ENCODE data around the gene P2RY8.
"Not testable (repeated sequence)": the region's sequence is repeated elsewhere in the genome, so short reads cannot be mapped to it uniquely, and the experiment has no call there.

Gene P2RY8

DNA sequence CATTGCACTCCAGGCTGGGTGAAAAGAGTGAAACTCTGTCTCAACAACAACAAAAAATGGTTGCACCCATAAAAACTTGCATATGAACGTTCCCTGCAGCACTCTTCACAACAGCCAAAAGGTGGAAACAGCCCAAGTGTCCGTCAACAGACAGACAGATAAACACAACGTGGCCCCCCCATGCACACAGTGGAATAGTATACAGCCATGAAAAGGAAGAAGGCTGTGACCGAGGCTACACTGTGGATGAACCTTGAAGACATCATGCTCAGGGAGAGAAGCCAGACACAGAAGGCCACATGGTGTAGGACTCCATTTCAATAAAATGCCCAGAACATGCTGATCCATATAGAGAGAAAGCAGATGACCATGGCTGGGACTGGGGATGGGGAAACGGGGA, 50.8 kb downstream of the P2RY8 start:
- DNase-seq (ENCODE audit: low spot score), result no peak

DNA sequence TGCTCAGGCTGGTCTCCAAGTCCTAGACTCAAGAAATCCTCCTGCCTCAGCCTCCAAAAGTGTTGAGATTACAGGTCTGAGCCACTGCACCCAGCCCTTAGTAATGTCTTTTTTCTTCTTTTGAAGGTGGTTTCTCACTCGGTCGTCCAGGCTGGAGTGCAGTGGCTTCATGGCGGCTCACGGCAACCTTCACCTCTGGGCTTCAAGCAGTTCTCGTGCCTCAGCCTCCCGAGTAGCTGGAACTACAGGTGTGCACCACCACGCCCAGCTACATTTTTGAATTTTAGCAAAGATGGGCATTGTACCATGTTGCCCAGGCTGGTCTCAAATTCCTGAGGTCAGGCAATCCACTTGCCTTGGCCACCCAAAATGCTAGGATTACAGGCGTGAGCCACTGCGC, 52.0 kb downstream of the P2RY8 start:
- no peak for DNase-seq (ENCODE audit: low spot score)

DNA sequence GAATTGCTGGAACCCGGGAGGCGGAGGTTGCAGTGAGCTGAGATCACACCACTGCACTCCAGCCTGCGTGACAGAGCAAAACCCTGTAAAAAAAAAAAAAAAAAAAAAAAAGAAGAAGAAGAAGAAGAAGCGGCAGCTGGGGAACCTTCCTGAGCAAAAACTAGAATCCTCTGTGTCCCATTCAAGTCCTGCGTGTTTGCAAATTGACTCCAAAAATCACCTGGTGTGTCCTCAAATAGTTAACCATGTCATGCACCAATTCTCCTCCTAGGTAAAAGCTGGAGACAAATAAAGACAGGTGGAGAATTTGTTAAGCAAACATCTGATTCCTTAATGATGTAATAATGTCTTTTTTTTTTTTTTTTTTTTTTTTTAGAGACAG, 52.4 kb downstream of the P2RY8 start:
- DNase-seq (ENCODE audit: low spot score), result no peak

DNA sequence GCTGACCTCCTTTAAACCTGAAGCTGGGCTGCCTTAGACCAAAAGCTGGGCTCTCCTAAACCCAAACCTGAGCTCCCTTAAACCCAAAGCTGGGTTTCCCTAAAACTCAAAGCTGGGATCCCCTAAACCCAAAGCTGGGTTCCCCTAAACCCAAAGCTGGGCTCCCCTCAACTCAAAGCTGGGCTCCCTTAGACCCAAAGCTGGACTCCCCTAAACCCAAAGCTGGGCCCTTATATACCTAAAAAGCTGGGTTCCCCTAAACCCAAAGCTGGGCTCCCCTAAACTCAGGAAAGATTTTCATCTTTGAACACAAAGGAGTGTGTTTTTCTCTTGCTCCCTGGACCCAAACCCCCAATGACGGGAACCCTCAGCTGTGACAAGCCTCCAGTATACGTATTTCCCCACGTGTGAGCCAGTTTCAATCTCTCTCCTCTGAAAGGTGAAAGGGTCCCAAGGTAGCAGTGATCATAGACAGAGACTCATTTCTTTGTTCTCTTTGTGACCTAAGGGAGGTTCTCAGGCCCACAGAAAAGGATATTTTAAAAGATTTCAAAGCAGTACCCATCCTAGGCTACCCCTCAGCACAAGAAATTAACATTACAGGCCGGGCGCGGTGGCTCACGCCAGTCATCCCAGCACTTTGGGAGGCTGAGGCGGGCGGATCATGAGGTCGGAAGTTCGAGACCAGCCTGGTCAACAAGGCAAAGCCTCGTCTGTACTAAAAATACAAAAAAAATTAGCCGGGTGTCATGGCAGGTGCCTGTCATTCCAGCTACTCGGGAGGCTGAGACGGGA, 52.9 kb downstream of the P2RY8 start:
- DNase-seq (ENCODE audit: low spot score), result no peak

DNA sequence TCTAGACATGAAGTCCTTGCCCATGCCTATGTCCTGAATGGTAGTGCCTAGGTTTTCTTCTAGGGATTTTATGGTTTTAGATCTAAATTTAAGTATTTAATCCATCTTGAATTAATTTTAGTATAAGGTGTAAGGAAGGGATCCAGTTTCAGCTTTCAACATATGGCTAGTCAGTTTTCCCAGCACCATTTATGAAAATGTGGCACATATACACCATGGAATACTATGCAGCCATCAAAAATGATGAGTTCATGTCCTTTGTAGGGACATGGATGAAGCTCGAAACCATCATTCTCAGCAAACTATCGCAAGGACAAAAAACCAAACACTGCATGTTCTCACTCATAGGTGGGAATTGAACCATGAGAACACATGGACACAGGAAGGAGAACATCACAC, 54.5 kb downstream of the P2RY8 start:
- not testable (repeated sequence) for DNase-seq (ENCODE audit: low spot score)

DNA sequence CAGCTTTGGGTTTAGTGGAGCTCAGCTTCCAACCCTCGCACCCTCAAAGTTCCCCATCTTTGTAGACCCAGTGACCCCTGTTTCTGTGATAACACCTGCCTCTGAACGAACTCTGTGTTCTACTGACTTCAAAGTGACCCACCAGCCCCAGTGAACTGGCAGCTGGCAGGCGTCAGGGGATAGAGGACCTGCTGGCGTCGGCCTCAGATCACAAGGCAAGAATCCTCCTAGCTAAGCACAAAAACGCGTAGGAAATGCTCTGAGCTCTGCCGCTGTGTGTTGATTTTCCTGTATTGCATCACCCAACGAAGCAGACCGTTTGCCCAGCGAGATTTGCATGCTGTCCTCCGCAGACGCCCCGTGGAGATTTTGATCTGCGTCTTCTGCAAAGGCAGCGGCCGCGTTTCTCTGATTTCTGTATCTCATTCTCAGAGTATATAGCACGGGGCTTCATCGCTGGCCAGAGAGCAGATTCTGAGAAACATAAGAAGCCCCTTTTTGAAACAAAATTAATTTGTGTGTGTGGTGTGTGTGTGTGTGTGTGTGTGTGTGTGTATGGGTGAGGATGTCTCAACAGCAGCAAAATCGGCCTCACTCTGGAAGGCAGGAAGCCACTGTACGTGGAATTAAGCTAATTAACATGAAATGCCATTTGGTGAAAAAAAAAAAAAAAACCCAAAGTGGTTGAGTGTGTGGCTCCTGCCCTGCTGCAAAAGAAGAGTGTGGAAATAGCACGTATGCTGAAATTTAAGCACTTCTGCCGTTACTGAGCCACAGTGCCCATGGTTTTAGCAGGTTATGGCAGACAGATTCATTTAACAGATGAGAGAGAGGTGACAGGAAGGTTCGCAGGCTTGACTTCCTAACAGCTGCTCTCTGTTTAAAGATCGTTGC, 55.1 kb downstream of the P2RY8 start:
- no peak for DNase-seq (ENCODE audit: low spot score)

DNA sequence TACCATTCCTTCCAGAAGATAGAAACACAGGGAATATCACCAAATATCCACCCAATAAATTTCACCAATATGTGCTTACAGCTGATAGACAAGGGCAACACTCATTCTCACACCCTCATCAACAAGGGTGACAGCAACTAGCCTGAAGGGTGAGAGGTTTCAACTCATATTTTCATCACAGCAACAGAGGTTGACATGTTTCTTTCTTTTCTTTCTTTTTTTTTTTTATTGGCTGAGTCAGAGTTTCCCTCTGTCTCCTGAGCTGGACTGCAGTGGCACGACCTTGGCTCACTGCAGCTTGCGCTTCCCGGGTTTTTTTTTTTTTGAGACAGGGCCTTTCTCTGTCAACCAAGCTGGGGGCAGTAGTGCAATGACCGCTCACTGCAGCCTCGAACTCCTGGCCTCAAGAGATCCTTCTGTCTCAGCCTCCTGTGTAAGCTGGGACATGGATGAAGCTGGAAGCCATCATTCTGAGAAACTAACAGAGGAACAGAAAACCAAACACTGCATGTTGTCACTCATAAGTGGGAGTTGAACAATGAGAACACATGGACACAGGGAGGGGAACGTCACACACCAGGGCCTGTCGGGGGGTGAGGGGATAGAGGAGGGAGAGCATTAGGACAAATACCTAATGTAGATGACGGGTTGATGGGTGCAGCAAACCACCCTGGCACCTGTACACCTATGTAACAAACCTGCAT, 56.8 kb downstream of the P2RY8 start:
- DNase-seq (ENCODE audit: low spot score), result no peak

DNA sequence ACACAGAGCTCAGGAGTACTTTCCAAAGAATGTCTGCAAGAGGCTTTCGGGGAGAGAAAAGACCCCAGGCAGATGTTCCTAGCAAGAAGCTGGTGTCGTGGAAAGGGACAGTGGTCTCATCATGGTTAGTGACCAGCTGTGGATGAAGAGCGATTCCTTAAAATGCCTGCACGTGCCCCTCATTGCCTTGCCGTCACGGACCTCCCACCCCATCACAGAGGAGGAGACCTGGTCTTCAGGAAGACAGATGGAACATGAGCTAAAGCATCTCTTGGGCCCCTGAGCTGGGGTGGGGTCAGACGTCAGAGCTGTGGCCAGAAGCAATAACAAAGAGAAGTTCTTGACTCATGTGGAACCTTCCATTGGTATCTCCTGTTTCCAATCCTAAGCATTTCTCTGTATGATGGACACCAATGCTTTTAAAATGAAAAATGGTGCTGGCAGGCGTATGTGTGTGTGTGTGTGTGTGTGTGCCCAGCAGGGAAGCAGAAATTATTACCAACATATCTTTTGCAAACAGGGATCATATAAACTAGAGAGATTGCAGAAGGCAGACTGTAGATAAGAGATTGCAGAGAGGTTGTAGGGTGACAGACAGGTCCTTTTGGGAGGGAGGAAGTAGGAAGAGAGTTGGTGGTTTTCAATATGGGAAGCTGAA, 59.1 kb downstream of the P2RY8 start:
- DNase-seq (ENCODE audit: low spot score), result no peak

DNA sequence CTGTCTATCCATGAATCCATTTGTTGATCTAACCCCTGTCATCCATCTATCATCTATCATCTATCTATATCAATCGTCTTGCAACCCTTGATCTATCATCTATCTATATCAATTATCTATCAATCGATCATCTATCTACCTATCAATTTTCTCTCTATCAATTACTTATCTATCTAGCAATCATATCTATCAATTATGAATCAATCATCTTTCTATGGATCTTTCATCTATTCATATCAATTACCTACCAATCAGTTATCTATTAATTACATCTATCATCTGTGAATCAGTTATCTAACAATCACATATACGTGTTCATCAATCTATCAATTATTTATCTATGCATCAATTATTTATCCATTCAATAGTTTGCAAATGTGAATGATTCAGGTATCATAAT, 59.8 kb downstream of the P2RY8 start:
- DNase-seq (ENCODE audit: low spot score), result no peak

DNA sequence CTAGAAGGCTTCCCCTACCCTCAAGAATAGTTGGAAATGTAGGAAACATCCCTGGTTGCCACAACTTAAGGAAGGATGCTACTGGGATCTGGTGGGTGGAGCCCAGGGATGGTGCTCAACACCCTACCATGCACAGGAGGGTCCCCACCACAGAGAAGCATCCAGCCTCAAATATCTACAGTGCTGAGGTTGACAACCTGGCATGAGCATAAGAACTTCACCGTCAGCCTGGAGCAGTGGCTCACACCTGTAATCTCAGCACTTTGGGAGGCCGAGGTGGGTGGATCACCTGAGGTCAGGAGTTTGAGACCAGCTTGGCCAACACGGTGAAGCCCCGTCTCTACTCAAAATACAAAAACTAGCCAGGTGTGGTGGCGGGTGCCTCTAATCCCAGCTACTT, 60.3 kb downstream of the P2RY8 start:
- no peak for DNase-seq (ENCODE audit: low spot score)

DNA sequence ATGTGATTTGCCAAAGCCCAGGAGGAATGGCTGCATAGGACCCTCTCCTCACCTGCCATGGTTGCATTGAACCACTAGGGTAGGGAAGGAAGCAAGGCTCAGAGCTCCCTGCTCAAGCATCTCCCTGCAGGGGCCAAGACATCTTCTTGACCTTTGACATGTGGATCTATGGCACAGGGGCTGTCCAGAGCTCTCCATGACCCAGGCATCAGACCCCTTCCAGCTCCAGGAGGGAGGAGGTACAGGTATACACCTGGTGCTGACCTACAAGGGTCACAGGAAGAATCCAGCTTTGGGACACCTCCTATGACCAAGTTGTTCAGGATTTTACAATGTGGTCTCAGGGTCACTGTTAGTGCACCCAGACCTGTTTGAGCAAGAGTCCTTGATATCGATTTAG, 61.1 kb downstream of the P2RY8 start:
- DNase-seq (ENCODE audit: low spot score), result no peak

DNA sequence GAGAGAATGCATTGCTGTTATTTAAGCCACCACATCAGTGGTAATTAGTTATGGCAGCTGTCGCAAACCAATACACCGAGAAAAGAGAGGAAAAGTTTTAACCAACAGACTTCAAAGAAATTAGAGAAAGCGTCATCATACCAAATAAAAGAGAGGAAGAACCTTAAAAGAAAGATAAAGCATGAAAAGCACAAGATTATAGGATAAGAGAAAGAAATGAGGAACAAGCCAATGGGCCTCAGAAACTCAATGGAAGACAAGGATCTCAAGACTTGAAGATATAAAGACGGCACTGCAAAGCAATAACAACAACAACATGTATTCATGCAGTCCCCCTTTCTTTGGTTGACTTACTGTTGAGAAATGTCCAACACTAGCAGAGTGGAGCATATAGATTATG, 61.5 kb downstream of the P2RY8 start:
- no peak for DNase-seq (ENCODE audit: low spot score)

DNA sequence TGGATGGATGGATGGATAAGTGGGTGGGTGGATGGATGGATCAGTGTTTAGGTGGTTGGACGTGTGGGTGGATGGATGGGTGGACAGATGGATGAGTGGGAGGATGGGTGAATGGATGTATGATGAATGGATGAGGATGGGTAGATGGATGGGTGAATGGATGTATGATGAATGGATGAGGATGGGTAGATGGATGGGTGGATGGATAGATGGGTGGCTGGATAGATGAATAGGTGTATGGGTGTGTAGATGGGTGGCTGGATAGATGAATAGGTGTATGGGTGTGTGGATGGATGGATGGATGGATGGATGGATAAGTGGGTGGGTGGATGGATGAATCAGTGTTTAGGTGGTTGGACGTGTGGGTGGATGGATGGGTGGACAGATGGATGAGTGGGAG, 62.4 kb downstream of the P2RY8 start:
- not testable (repeated sequence) for DNase-seq (ENCODE audit: low spot score)

DNA sequence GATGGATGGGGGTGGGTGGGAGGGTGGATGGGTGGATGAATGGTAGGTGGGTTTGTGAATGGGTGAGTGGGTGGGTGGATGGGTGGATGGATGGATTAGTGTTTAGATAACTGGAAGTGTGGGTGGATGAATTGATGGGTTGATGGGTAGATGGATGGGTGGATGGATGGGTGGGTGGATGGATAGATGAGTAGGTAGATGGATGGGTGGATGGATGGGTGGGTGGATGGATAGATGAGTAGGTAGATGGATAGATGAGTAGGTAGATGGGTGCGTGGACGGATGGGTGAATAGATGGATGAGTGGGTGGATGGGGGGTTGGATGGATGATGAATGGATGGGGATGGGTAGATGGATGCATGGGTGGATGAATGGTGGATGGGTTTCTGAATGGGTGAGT, 64.0 kb downstream of the P2RY8 start:
- DNase-seq (ENCODE audit: low spot score), result no peak

DNA sequence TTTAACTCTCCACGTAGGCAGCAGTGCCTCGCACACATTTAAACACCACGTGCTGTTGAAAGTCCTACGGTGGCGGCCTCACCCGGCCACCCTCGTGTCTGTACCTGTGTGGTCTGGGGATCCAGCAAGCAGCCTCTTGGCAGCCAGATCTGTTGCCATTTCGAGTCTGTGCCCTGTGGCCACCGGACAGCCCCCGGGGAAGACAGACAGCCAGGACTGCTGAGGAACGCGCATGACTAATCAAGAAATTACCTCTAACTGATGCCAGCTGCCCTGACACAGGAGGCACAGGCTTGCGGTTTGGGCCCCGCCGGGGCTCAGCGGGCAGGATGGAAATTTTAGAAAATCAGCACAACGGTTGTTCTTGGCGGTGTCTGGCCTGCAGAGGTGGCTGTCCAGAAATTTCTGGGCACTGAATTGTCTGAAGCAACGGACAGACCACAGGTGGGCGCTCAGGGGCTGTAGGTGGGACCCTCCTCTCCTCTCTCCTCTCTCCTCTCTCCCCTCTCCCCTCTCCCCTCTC, 68.7 kb downstream of the P2RY8 start:
- no peak for DNase-seq (ENCODE audit: low spot score)

DNA sequence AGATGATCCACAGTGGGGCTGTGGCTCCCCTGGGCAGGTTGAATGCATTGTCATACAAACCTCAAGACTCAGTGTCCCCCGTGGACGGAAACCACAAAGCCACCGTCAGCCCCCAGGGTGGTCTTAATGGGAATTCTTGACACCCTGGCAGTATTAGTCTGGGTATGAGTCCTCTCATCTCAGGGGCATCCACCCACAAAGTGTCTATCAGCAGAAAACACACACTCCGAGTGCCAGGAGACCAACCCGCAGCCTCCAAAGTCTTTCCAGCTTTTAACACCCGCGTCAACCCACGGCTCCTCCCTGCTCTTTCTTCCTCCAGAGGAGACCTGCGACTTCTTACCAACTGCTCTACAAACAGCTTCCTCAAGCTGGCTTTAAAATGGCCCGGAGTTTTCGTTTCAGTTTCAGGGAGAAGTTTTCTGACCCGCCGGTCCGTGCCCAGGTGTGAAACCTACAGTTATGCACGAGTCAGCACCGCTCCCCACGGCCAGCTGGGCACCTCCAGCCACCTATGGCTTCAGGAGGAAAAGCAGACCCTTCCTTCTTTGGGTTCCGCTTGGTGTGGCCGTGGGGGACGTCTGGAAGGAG, 69.9 kb downstream of the P2RY8 start:
- no peak for DNase-seq (ENCODE audit: low spot score)

DNA sequence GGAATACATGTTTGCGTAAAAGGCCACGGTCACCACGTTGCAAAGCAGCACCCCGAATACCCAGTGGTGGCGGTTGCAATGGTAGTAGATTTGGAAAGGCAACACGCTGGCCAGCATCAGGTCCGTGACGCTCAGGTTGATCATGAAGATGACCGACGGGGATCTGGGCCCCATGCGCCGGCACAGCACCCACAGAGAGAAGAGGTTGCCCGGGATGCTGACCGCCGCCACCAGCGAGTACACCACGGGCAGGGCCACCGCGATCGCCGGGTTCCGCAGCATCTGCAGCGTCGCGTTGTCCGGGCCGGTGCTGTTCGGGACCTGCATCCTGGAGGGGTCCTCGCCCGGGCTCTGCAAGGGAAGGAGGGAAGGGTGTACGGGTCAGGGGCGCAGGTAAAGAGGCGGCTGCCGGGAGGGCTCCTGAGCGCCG, 70.7 kb downstream of the P2RY8 start:
- DNase-seq (ENCODE audit: low spot score), result no peak

DNA sequence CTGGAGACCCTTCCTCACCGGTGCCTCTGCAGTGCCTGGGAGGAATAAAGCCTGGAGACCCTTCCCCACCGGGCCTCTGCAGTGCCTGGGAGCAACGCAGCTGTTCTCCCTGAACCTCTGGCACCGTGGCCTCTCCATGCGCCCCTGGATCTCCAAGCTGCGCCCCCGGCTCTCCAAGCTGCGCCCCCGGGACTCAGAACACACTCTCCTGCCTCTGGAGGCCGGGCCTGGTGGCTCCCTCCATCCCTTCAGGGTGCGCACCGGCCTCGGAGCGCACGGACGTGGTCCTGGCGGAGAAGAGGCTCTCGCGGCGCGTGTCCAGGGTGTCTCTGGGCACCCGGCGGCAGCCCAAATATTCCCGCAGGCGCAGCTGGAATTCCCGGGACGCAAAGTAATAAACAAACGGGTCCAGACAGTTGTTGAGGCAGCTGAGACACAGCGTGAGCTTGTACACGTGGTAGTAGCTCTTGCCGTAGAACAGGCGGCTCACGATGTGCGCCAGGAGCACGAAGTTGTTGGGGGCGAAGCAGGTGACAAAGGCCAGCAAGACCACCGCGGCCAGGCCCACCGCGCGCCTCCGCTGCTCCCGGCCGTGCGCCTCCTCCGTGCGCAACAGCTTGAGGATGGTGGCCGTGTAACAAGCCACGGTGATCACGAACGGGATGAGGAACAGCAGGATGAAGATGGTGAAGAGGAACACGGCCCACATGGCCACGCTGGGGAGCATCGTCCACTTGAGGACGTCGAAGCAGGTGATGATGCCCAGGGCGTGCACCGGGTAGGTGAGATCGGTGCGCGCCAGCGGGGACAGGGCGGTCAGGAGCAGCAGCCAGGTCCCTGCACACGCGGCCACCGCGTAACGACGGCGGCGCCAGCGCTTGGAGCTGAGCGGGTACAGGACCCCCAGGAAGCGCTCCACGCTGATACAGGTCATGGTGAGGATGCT, 71.4 kb downstream of the P2RY8 start:
- DNase-seq (ENCODE audit: low spot score), result no peak

DNA sequence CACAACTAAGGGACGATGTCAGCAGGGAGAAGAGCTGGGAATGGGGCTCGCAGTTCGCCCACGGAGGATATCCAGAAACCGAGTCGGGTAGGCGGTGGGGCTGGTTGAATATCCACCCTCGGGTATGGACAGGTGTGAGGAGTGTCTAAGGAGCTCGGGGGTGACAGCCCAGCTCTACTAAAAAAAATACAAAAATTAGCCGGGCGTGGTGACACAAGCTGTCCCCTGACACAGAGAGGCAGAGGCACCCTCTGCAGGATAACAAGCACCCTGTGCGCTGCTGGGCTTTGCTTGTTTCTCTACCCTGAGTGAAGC, 72.1 kb downstream of the P2RY8 start:
- no peak for DNase-seq (ENCODE audit: low spot score)

All from cerebellar cortex (tissue), 1 donor.